ENCODE data around the gene GNAT2.
"Not testable (repeated sequence)": the region's sequence is repeated elsewhere in the genome, so short reads cannot be mapped to it uniquely, and the experiment has no call there.

GRCh38 chr1:109660691-109661026 lies 41.2 kb upstream of the GNAT2 start:
- not testable (repeated sequence) for TF ChIP-seq CTCF, POLR2A (IDR thresholded peaks at IDR 0.05)

Data from lower leg skin (tissue), 3 donors.